Colon (tissue), 2 donors: ENCODE measurements around the gene CAB39L.

ENCODE experiments used
- FAIRE-seq: peaks from 2 replicates; lab custom pipeline; 2012; peaks lifted over from hg19 to GRCh38; lab: Jason Lieb, UNC
- donor health status: control.
- donor health status: control.

CAB39L gene

DNA sequence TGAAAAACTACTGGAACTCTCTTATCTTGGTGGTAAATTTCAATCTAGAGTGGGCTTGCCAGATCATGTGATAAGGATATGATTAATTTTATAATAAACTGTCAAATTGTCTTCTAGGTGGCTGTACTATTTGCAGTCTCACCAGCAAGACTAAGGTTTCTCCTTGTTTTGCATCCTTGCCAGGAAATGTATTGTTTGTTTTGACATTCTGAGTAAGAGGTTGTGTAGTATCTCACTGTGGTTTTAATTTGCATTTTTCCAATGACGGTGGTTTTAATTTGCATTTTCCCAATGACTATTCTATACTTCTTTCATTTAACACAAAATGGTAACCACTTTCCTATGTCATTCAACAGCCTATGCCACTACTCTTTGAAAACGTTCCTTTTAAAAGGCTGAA is 2.0 kb downstream of the CAB39L start:
- no peak for FAIRE-seq

DNA sequence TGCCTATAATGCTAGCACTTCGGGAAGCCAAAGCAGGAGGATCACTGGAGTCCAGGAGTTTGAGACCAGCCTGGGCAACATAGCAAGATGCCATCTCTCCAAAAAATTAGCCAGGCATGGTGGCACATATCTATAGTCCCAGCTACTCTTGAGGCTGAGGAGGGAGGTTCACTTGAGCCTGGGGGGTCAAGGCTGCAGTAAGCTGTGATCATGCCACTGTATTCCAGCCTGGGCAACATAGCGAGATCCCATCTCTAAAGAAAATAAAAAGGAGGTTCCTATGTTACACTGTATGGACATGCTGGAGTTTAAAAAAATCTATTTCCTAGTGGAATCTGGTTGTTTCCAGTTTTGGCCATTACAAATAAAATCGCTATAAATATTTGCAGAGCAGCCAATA is 2.6 kb downstream of the CAB39L start:
- no peak for FAIRE-seq

DNA sequence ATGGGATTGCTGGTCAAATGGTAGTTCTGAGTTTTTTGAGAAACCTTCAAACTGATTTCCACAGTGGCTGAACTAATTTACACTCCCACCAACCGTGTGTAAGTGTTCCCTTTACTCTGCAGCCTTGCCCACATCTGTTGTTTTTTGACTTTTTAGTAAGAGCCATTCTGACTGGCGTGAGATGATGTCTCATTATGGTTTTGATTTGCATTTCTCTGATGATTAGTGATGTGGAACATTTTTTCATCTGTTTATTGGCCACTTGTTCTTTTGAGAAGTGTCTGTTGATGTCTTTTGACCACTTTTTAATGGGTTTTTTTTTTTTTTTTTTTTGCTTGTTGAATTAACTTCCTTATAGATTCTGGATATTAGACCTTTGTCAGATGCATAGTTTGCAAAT is 4.3 kb downstream of the CAB39L start:
- no peak for FAIRE-seq

DNA sequence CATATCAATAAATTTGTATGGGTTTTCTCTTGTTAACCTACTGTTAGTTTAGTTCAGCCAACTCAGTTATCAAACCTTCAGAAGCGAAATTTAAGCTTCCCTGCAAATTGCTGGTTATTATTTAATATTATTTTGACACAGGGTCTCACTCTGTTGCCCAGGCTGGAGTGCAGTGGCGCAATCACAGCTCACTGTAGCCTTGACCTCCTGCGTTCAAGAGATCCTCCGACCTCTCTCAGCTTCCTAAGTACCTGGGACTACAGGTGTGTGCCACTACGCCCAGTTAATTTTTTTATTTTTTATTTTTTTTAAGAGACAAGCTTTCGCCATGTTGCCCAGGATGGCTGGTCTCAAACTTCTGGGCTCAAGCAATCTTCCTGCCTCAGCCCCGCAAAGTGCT is 6.2 kb downstream of the CAB39L start:
- FAIRE-seq, result no peak

DNA sequence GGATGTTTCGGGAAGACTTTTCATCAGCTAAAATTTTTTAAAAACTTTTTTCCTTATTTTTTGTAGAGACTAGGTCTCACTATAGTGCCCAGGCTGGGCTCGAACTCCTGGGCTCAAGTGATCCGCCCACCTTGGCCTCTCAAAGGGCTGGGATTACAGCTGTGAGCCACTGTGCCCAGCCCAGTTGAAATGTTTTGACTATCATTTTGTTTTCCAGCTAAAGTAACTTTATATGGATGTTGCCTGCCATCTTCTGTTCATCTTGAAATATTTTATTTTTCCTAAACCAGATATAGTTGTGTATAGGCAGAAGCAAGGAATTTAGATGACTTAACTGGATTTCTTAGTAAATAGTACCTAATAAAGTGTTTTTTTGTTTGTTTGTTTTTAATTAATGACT is 7.0 kb downstream of the CAB39L start:
- peak; percentile 24 for FAIRE-seq

DNA sequence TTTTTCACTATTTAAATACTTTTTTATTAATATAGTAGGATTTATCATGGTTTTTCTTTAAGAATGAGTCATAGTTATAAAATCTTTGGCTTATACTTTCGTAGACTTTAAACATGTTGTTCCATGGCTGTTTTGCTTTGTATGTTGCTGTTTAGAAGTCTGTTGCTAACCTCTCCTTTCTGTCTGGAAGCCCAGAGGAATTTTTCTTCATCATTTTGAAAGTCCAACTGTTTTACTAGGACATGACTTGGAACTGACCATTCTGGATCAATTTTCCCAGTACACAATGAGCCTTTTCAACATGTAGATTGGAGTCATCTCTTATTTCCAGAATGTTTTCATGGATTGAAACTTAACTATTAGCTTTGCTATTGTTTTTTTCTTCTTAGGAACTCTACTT is 7.9 kb downstream of the CAB39L start:
- FAIRE-seq, result peak; percentile 31

DNA sequence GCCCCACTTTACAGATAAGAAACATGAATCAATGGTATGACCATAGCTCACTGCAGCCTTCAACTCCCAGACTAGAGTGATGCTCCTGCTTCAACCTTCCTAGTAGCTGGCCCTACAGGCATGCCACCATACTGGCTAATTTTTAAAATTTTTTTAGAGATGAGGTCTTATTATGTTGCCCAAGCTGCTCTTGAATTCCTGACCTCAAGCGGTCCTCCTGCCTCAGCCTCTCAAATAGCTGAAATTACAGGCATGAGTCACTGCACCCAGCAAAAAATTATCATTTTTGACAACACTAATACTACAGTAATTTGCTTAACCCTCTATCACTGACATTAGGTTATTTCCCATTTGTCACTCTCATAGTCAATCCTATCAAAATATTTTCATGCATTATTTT is 14.7 kb downstream of the CAB39L start:
- FAIRE-seq, result no peak

DNA sequence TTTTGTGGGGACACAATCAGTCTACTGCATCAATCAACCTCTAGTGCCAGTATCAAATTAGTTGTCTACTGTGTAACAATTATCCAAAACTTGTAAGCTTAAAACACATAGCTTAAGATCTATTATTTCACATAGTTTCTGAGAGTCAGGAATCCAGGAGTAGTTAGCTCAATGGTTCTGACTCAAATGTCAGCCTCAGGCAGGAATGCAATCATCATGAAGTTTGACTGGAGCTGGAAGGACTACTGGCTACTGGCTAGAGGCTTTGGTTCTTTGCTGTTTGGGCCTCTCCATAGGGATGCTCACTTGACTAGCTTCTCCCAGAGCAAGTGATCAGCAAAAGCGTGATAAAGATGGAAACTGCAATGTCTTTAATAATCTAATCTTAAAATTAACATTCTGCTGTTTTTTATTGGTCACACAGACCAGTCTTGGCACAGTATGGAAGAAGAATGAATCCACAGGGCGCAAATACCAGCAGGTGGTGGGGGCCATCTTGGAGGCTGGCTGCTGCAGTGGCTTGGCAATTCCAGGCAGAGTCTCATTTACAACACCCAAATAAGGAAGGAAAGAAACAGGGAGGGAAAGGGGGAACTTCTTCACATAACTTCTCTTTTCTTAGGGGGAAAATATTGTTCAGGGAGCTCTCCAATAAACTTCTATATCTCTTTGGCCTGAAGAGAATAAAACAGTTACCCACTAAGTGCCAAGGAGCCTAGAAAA is 15.7 kb downstream of the CAB39L start:
- no peak for FAIRE-seq

DNA sequence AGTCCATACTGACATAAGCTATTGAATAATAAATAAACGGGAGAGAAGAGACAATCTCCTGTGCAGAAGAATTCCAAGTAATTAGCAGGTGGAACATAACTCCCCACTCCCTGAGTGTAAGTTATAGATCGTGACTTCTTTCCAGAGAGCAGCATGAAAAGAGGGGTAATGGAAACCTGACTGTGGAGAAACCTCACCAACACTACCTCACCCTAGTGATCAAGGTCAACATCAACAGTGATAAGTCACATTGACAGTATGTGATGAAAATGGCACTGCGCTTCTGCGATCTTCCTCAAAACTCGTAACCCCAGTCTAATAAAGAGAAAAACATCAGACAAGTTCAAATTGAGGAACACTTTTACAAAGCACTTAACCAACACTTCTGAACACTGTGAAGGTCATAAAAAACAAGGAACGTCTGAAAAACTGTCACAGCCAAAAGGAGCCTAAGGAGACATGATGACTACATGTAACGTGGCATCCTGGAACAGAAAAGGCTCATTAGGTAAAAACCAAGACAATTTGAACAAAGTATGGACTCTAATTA is 19.8 kb downstream of the CAB39L start:
- no peak for FAIRE-seq

DNA sequence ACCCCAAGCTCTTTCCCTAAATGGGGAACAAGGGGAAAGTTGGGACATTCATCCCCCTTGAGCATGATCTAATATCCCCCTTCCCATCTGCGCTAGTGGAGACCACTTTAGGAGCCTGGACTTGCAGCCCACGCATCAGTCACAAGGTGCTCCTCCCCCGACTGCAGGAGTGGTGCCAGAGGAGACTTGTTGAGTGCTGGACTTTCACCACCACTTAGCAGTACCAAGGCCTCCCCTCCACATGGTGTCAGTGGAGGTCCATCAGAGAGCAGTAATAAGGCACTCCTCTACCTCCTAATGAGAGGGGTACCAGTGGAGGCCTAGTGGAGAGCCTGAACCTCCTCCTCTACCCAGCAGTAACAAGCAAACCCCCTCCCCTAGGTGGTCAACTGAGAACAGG is 22.5 kb downstream of the CAB39L start:
- FAIRE-seq, result no peak

DNA sequence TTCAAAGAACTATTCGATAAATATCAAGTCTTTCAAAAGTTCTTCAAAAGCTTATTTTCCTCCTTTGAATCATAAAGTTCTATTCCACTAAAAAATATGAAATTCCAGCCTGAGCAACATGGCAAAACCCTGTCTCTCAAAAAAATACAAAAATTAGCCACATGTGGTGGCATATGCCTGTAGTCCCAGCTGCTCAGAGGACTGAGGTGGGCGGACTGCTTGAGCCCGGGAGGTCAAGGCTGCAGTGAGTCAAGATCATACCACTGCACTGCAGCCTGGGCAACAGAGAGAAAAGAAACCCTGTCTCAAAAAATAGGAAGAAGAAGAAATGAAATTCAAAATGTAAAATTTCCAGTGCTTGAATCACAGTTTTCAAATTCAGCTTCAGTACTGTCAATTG is 24.6 kb downstream of the CAB39L start:
- no peak for FAIRE-seq

DNA sequence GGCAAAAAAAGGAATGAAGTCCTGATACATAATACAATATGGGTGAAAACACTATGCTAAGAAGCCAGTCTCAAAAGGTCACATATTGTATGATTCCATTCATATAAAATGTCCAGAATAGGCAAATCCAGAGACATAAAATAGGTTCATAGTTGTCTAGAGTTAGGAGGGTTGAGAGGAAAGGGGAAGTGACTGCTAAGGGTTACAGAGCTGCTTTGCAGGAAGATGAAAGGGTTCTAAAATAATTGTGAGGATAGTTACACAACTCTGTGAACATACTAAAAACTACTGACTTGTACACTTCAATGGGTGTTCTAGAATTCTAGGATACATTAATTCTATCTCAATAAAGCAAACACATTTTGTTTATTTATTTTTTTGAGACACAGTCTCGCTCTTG is 25.7 kb downstream of the CAB39L start:
- no peak for FAIRE-seq

DNA sequence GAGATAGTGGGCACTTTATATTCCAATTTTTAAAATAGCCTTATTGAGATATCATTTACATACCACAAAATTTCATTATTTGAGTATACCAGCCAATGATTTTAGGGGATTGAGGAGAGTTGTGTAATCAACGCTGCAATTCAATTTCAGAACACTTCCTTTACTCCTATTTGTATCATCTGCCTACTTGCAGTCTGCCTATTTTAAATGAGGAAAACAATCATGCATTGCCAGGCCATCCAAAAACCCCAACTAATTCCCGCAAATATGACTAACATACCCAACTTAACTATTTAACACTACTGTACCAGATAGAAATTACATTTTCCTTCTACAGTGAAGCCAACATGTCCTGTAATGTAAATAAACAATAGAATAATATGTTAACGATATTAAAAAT is 26.7 kb downstream of the CAB39L start:
- FAIRE-seq, result no peak

DNA sequence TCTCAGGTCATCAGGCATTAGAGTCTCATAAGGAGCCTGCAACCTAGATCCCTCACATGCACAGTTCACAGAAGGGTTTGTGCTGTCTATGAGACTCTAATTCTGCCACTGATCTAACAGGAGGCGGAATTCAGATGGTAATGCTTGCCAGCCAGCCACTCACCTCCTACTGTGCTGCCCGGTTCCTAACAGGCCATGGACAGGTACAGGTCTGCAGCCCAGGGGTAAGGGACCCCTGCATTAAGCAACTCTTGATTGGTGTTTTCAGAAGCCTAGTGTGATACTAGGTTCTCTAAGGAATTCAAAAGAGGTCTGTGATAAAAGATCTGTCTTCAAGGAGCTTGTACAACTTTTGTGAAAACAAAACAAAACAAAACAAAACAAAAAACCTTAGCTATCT is 31.1 kb downstream of the CAB39L start:
- no peak for FAIRE-seq

DNA sequence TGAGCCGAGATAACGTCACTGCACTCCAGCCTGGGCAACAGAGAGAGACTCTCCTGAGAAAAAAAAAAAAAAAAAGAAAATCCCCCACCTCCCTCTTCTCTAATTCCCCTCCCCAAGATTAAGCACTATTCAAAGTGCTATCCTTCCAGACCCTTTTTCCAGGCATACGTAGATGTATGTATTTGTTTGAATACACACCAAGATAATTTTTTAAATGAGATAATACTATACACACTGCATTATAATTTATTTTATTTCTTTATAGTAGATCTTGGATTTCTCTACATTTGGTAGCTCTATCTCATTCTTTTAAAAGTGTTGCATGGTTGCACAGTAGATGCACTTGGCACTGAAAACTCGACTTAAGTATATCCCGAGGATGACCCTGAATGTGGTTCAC is 32.5 kb downstream of the CAB39L start:
- no peak for FAIRE-seq

DNA sequence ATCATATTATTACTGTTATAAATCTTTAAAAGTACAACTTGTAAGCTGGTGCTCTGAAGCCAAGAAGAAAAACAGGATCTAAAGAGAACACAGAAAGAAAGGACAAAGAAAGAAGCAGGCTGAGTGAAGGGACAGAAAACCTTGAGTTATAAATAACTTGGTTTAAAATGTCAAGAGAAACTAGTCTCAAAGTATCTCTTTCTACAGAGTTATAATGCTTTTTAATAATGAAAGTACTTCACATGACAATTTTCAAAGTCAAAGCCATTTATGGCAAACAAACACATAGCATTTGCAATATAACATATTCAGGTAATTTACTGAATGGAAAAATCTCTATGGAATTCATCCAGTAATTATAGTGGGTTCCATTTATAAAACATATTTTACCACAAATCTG is 33.4 kb downstream of the CAB39L start:
- no peak for FAIRE-seq

DNA sequence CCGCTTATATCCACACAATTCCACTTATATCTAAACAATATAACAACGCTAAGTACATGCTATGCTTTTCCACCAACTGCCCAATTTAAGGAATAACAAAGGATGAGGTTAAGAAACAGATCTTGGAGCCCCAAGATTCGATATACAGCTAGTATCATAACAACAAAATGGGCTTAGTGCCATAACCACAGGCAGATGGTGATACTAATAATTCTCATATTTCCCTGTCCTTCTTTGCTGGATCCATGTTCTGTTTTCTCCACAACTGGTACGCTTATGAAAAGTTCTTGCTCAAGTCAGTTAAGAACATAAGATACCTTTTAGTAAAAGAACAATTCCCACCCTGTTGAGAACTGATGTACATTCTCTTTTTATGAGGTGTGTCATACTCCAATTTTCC is 33.9 kb downstream of the CAB39L start:
- no peak for FAIRE-seq

DNA sequence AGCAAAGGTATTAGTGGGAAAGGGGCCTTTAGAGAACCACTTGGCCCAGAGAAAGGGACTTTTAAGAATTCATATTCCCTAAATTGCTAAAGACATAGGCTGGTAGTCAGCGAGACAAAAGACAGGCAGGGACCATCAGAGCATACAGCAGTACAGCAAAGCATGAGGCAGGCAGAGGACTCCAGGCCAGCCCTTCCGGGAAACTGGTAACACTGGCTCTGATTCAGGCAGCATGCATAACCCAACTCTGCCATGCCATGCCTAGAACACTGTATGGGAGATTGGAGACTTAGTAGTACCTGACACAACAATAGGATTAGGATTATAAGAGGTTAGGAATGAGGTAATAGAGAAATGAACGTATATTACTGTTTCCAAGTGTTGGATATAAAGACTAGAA is 34.9 kb downstream of the CAB39L start:
- no peak for FAIRE-seq

DNA sequence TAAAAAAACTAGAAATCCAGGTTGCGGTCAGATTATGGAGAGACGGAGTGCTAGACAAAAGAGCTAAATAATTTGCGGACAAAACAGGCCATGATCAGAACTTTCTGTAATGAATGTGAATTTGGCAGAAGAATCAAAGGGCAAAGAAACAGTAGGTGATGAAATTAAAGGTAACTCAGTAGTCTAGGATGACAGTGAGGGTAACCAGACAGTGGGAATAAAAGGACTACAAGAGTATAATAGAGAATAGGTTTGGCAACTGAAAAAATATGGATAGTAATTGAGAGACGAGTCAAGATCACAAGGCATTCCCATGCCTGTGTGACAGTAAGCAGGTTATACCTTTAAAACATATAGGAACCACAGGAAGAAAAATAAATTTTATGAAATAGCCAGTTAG is 35.9 kb downstream of the CAB39L start:
- no peak for FAIRE-seq

DNA sequence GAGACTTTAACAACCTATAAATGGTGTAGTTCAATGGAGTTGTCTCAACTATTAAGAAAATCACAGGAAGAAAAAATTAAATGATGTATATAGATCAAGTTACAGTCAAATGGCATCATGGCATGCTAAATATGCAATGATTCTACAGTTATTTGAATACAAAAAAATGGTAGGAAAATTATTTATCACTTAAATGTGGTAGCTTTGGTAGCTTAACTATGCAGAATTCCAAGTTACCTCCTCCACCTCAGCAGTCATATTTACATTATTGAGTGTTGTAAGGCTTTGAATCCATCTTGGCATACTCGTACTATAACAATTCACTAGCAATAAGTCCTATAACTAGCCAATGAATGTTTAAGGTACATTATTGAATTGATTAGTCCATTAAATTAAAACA is 36.8 kb downstream of the CAB39L start:
- FAIRE-seq, result no peak

DNA sequence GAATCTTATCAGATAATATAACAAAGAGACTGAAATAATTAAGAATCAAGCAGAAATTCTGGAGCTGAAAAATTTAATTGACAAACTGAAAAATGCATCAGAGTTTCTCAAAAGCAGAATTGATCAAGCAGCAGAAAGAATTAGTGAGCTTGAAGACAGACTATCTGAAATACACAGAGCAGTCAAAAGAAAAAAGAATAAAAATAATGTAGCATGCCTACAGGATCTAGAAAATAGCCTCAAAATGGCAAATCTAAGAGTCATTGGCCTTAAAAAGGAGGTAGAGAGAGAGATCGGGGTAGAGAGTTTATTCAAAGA is 39.2 kb downstream of the CAB39L start:
- no peak for FAIRE-seq

DNA sequence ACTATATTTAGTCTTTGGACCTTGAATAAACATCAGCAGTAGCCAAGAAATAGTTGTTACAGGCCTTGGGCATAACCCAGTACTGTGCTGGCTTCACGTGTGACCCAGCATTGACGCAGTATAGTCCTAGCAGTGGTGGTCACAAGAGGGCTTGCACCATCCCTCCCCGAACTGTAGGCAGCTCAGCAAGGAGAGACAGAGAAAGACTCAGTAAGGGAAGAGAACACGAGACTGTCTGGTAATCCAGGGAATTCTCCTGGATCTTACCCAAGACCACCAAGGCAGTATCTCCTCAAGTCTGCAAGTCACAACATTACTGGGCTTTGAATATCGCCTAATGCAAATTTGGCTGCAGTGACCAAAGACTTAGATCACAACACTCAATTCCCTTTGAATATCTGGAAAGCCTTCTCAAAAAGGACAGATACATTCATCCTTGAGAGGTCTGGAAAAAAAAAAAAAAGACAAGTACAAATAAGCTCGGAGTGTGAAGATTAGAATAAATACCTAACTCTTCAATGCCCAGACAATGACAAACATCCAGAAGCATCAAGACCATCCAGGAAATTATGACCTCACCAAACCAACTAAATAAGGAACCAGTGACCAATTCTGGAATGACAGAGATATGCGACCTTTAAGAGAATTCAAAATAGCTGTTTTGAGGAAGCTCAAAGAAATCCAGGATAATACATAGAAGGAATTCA is 39.7 kb downstream of the CAB39L start:
- FAIRE-seq, result peak; percentile 71

DNA sequence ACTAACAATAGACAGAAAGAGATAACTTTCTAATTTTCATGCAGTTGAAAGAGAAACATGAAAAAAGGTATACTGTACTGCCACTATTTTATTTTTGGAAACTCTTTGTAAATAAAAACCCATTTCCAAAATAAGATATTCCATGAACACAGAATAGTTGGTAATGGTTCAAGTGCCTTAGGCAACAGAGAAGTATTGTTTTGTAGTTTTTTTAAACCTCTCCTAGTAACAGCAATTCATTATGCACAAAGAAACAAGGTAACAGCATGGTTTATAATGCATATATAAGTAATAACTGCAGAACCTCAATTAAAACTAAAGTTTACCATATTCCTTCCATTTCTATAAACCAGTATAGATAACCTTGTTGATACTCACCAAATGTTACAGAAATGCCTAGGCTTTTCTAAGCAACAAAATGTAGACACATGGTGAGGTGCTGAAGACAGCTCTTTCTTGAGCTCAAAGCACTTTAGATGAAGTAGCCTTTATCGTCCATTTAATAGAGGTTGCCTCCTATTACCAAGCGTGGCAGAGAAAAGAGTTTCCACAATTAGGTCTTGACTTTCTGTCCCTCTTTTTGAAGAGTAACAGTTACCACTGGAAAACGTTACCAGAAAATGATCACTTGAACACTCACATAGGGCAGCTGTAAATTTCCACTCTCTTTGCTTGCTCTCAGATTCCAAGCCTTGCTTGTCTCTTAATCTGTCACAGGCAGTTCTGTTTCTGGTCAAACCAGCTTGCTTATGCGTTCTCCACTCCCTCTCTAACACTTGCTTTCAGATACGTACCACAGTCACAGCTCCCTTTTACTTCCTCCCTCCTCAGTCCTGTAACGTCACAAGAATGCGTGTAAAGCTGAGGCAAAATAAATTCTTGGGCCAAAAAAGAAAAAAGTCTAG is 42.9 kb downstream of the CAB39L start:
- peak; percentile 57 for FAIRE-seq
